ENCODE data around the gene CCDC188. TPM values are rescaled to one million over a fixed set of nuclear protein-coding genes. Genes with fewer than 3 reads are reported as not detected.

The CCDC188 gene
- polyA plus RNA-seq, 1 experiment: 6.5 TPM

DNA sequence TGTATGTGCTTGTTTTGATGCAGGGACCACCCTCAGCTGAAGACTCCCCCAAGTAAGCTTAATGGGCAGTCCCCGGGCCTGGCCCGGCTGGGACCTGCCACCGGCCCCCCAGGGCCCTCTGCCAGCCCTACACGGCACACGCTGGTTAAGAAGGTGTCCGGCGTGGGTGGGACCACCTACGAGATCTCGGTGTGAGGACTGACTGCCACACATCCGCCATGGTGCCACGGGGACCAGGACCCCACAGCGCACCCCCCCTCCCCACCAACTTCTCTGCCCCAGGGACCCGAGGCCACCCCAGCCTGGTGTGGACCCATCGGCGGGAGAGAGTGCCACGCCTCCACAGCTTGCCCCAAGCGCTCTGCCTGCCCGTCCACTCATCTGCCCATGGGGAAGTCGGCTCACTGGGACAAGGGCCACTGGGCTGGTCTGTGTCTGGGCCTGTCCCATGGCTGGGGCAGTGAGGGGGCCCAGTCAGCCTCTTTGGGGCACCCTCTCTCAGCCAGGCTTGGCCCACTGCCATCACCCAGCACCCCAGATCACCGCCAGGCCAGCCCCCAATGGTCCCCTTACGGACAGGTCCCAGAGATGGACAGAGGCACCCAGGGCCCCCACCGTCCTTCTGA lies 5.5 kb downstream of the CCDC188 start:
- ChIA-PET POLR2A (no interaction called here), CTCF (interaction anchor here (1.0 kb wide), 1 partner anchor 12 kb away, joined by 4 read pairs; no protein-coding TSS in a partner anchor)
- TF ChIP-seq, protein P1, sequence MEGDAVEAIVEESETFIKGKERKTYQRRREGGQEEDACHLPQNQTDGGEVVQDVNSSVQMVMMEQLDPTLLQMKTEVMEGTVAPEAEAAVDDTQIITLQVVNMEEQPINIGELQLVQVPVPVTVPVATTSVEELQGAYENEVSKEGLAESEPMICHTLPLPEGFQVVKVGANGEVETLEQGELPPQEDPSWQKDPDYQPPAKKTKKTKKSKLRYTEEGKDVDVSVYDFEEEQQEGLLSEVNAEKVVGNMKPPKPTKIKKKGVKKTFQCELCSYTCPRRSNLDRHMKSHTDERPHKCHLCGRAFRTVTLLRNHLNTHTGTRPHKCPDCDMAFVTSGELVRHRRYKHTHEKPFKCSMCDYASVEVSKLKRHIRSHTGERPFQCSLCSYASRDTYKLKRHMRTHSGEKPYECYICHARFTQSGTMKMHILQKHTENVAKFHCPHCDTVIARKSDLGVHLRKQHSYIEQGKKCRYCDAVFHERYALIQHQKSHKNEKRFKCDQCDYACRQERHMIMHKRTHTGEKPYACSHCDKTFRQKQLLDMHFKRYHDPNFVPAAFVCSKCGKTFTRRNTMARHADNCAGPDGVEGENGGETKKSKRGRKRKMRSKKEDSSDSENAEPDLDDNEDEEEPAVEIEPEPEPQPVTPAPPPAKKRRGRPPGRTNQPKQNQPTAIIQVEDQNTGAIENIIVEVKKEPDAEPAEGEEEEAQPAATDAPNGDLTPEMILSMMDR (IDR thresholded peaks at IDR 0.05; ENCODE audit: insufficient read depth, low read depth, low read length): no peak
- H3K36me3 ChIP-seq (ENCODE audit: control insufficient read depth, insufficient read depth, low read length): peaks cover 15% of the 10 kb centered on the region
- no peak overlapping the region for H3K4me3 ChIP-seq (ENCODE audit: low read depth, low read length)
- no peak for DNase-seq (ENCODE audit: low read depth)
- no peaks in the 10 kb centered on the region for H3K27me3 ChIP-seq (ENCODE audit: control insufficient read depth, insufficient read depth, low read length)

GRCh38 chr22:20143883-20144665 lies 6.8 kb downstream of the CCDC188 start:
- TF ChIP-seq, protein P1 (IDR thresholded peaks at IDR 0.05; ENCODE audit: insufficient read depth, low read depth, low read length): no peak
- Histone ChIP-seq H3K4me3 (ENCODE audit: low read depth, low read length) (no peak overlapping the region), H3K36me3 (ENCODE audit: control insufficient read depth, insufficient read depth, low read length) (peaks cover 20% of the 10 kb centered on the region), H3K27me3 (ENCODE audit: control insufficient read depth, insufficient read depth, low read length) (no peaks in the 10 kb centered on the region)
- no peak for DNase-seq (ENCODE audit: low read depth)
- CTCF ChIA-PET: interaction anchor here (1.0 kb wide), 1 partner anchor 13 kb away, joined by 4 read pairs; no protein-coding TSS in a partner anchor
- POLR2A ChIA-PET: no interaction called here

GRCh38 chr22:20142711-20143621 lies 7.9 kb downstream of the CCDC188 start:
- DNase-seq (ENCODE audit: low read depth): no peak
- peaks cover 18% of the 10 kb centered on the region for H3K36me3 ChIP-seq (ENCODE audit: control insufficient read depth, insufficient read depth, low read length)
- no peaks in the 10 kb centered on the region for H3K27me3 ChIP-seq (ENCODE audit: control insufficient read depth, insufficient read depth, low read length)
- ChIA-PET CTCF (no interaction called here), POLR2A (no interaction called here)
- H3K4me3 ChIP-seq (ENCODE audit: low read depth, low read length): no peak overlapping the region
- TF ChIP-seq, protein P1 (IDR thresholded peaks at IDR 0.05; ENCODE audit: insufficient read depth, low read depth, low read length): no peak

GRCh38 chr22:20141186-20142077 lies 9.4 kb downstream of the CCDC188 start:
- DNase-seq (ENCODE audit: low read depth): peak; percentile 41
- CTCF ChIA-PET: interaction anchor here (0.5 kb wide), 1 partner anchor 173 kb away, joined by 3 read pairs; no protein-coding TSS in a partner anchor
- POLR2A ChIA-PET: no interaction called here

More at GRCh38 chr22:20141186-20142077, 9.4 kb downstream of the CCDC188 start:
- H3K27me3 ChIP-seq (ENCODE audit: control insufficient read depth, insufficient read depth, low read length): no peaks in the 10 kb centered on the region
- no peak overlapping the region for H3K4me3 ChIP-seq (ENCODE audit: low read depth, low read length)
- TF ChIP-seq, protein P1 (IDR thresholded peaks at IDR 0.05; ENCODE audit: insufficient read depth, low read depth, low read length): no peak
- H3K36me3 ChIP-seq (ENCODE audit: control insufficient read depth, insufficient read depth, low read length): peaks cover 18% of the 10 kb centered on the region

Data from BJ (cell line).